Posterior cingulate gyrus (tissue), 11 donors: ENCODE measurements around the gene LIMD2.
"Not testable (repeated sequence)": the region's sequence is repeated elsewhere in the genome, so short reads cannot be mapped to it uniquely, and the experiment has no call there.

Experiments
- DNase-seq, 10 donors: peaks; one replicate each; pipeline versions ENCODE4 v3.0.0 to v3.0.0-alpha.2; 2020 to 2021; ENCODE audit warnings: mixed read lengths in 3 of 10
- intact Hi-C: fragments of 100-400 bp; cut with DNase I; formaldehyde crosslinking; loops from one replicate; pipeline ENCODE4 v1.15.1; 2023

The LIMD2 gene

GRCh38 chr17:63699638-63700527, at the start of gene LIMD2:
Gene LIMD2, minus strand, starts transcription at chr17:63700125. Its CDS starts 827 bp downstream, at chr17:63699298.
- intact Hi-C loops, result loop anchor here (5.0 kb wide), 2 partner anchors 42 to 78 kb away; partner anchors contain the start of genes MAP3K3 and STRADA
- DNase-seq, result peak in 3 of 10 donors; percentile 43 to 88 (median 83)

- intact Hi-C loops, result loop anchor here (1.0 to 5.0 kb wide), 2 partner anchors 33 to 39 kb away; partner anchors contain the start of genes DDX42 and LIMD2
- DNase-seq, result peak; percentile 96 to 100 (median 98)
Measured at GRCh38 chr17:63741408-63742173, 41.7 kb upstream of the LIMD2 start, which contains the start of gene STRADA. Gene STRADA, minus strand, starts transcription at chr17:63741799. Its CDS starts 13,430 bp downstream, at chr17:63728369.

- DNase-seq, result no peak
- intact Hi-C loops, result loop anchor here (5.0 kb wide), 1 partner anchor 39 kb away; the partner anchor contains the start of gene LIMD2
Measured at GRCh38 chr17:63741143-63741407, 41.1 kb upstream of the LIMD2 start.

- DNase-seq, result no peak
- intact Hi-C loops, result loop anchor here (5.0 kb wide), 1 partner anchor 38 kb away; the partner anchor contains the start of gene LIMD2
Measured at GRCh38 chr17:63740464-63741142, 40.7 kb upstream of the LIMD2 start.

GRCh38 chr17:63735691-63736090, 35.8 kb upstream of the LIMD2 start:
- intact Hi-C loops, result no loop called here
- DNase-seq, result no peak

- intact Hi-C loops, result no loop called here
- no peak for DNase-seq
Measured at GRCh38 chr17:63722403-63722802, 22.5 kb upstream of the LIMD2 start.

- DNase-seq, result peak in 1 of 10 donors; percentile 16
- intact Hi-C loops, result not testable (repeated sequence)
Measured at GRCh38 chr17:63720194-63720593, 20.3 kb upstream of the LIMD2 start.

- intact Hi-C loops, result no loop called here
- DNase-seq, result no peak
Measured at GRCh38 chr17:63718988-63719387, 19.1 kb upstream of the LIMD2 start.

GRCh38 chr17:63716426-63716825, 16.5 kb upstream of the LIMD2 start:
- intact Hi-C loops, result no loop called here
- DNase-seq, result no peak

- intact Hi-C loops, result no loop called here
- DNase-seq, result peak in 2 of 10 donors; percentile 48 to 53
Measured at GRCh38 chr17:63714550-63715277, 14.8 kb upstream of the LIMD2 start.

GRCh38 chr17:63709110-63709509, 9.2 kb upstream of the LIMD2 start:
- intact Hi-C loops, result no loop called here
- peak in 2 of 10 donors; percentile 68 to 77 for DNase-seq

GRCh38 chr17:63707151-63707550, 7.2 kb upstream of the LIMD2 start:
- intact Hi-C loops, result no loop called here
- DNase-seq, result peak in 1 of 10 donors; percentile 62

- intact Hi-C loops, result no loop called here
- peak in 1 of 10 donors; percentile 57 for DNase-seq
Measured at GRCh38 chr17:63706336-63707082, 6.6 kb upstream of the LIMD2 start.

GRCh38 chr17:63705657-63706056, 5.7 kb upstream of the LIMD2 start:
- intact Hi-C loops, result no loop called here
- peak in 1 of 10 donors; percentile 71 for DNase-seq

GRCh38 chr17:63704836-63705235, 4.9 kb upstream of the LIMD2 start:
- intact Hi-C loops, result loop anchor here (5.0 kb wide), 1 partner anchor 37 kb away; the partner anchor contains the start of gene STRADA
- peak in 1 of 10 donors; percentile 27 for DNase-seq

- intact Hi-C loops, result loop anchor here (5.0 kb wide), 1 partner anchor 38 kb away; the partner anchor contains the start of gene STRADA
- peak in 2 of 10 donors; percentile 49 to 62 for DNase-seq
Measured at GRCh38 chr17:63704259-63704576, 4.3 kb upstream of the LIMD2 start.

GRCh38 chr17:63703556-63704258, 3.8 kb upstream of the LIMD2 start:
- DNase-seq, result peak in 2 of 10 donors; percentile 57 to 69
- intact Hi-C loops, result loop anchor here (5.0 kb wide), 1 partner anchor 39 kb away; the partner anchor contains the start of gene STRADA

- DNase-seq, result no peak
- intact Hi-C loops, result loop anchor here (5.0 kb wide), 1 partner anchor 39 kb away; the partner anchor contains the start of gene STRADA
Measured at GRCh38 chr17:63703029-63703428, 3.1 kb upstream of the LIMD2 start.
